ENCODE measurements around the gene UBE3A. TPM values are rescaled to one million over a fixed set of nuclear protein-coding genes. Genes with fewer than 3 reads are reported as not detected.
"Not testable (repeated sequence)": the region's sequence is repeated elsewhere in the genome, so short reads cannot be mapped to it uniquely, and the experiment has no call there.

UBE3A gene
- total RNA-seq, 2 donors from 2014 or later = 92.2 to 101 TPM

DNA sequence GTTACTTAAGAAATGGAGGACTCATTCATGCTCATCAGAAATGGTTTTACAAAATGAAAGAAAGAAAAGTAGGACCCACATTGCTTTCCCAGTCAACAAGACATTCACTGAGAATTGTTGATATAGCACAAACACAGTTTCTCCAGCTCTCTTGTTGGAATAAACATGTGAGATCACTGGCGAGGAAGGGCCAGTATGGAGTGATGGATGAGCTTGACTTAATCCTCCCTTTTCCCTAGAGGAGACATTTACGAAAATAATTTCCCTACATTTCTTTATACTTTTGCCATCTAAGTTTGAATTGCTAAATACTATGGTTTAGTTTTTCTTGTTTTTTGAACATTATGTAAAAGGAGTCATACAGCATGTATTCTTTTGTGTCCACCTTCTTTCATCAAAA, 15.9 kb upstream of the UBE3A start:
- Histone ChIP-seq H3K4me3 (ENCODE audit: low read length) (no peak overlapping the region), H3K36me3 (ENCODE audit: control insufficient read depth, insufficient read depth, low read length) (no peaks in the 10 kb centered on the region), H3K9me3 (ENCODE audit: control insufficient read depth, low read length) (peaks cover 16% of the 10 kb centered on the region), H3K27me3 (ENCODE audit: control insufficient read depth, insufficient read depth, low read length, poor library complexity, severe bottlenecking) (no peaks in the 10 kb centered on the region), H3K27ac (ENCODE audit: low read depth, low read length) (no peak overlapping the region), H3K9ac (ENCODE audit: extremely low read depth, low read length, poor library complexity, severe bottlenecking) (no peak overlapping the region), H3K4me1 (ENCODE audit: control insufficient read depth, insufficient read depth, low read length) (no peaks in the 10 kb centered on the region)
- no peaks in the 10 kb centered on the region for H3K36me3 Mint-ChIP-seq (ENCODE audit: low read depth)
- H3K9me3 Mint-ChIP-seq = peaks cover 25% of the 10 kb centered on the region
- WGBS, 2 experiments (ENCODE audit: insufficient coverage in 1 of 2, insufficient read length in 1 of 2) = 88% methylated on average over 1 of the region's 2 CpGs; no CpG with 5 or more reads in 1 of the 2 experiments
- no peaks in the 10 kb centered on the region for H3K27me3 Mint-ChIP-seq (ENCODE audit: insufficient read depth)
- H3K4me1 Mint-ChIP-seq = peaks cover 3% of the 10 kb centered on the region
- H3K4me3 Mint-ChIP-seq = no peak overlapping the region
- no peak for TF ChIP-seq CTCF (conservative IDR thresholded peaks at IDR 0.05)
- DNase-seq = no peak
- no peak overlapping the region for H3K27ac Mint-ChIP-seq

GRCh38 chr15:25453246-25453645, 14.4 kb upstream of the UBE3A start:
- not testable (repeated sequence) for DNase-seq
- 87 to 89% methylated on average over 2 to 5 of the region's 5 CpGs for WGBS, 2 experiments (ENCODE audit: insufficient coverage in 1 of 2, insufficient read length in 1 of 2)

DNA sequence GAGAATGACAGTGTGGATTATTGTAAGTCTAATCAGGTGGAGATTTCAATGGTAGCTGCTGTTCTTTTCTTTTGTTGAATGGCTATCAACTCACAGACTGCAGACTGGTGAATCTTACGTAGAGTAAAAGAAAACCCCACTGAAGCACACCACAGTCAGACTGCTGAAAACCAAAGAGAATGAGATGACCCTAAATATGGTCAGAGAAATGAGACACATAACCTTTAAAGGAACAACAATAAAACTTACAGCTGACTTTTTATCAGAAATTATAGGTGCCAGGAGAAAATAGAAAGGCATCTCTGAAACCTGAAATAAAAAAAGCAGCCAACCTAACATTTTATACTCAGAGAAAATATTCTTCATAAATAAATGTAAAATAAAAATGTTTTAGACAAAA, 12.7 kb upstream of the UBE3A start:
- 94% methylated on average over 1 of the region's 1 CpG; no CpG with 5 or more reads in 1 of the 2 experiments for WGBS, 2 experiments (ENCODE audit: insufficient coverage in 1 of 2, insufficient read length in 1 of 2)
- no peak overlapping the region for H3K27ac ChIP-seq (ENCODE audit: low read depth, low read length)
- Mint-ChIP-seq H3K9me3 (peaks cover 27% of the 10 kb centered on the region), H3K27me3 (ENCODE audit: insufficient read depth) (no peaks in the 10 kb centered on the region), H3K27ac (no peak overlapping the region), H3K36me3 (ENCODE audit: low read depth) (no peaks in the 10 kb centered on the region), H3K4me1 (peaks cover 3% of the 10 kb centered on the region), H3K4me3 (no peak overlapping the region)
- H3K36me3 ChIP-seq (ENCODE audit: control insufficient read depth, insufficient read depth, low read length) = no peaks in the 10 kb centered on the region
- peaks cover 16% of the 10 kb centered on the region for H3K9me3 ChIP-seq (ENCODE audit: control insufficient read depth, low read length)
- no peak overlapping the region for H3K9ac ChIP-seq (ENCODE audit: extremely low read depth, low read length, poor library complexity, severe bottlenecking)
- no peak overlapping the region for H3K4me3 ChIP-seq (ENCODE audit: low read length)
- H3K27me3 ChIP-seq (ENCODE audit: control insufficient read depth, insufficient read depth, low read length, poor library complexity, severe bottlenecking) = no peaks in the 10 kb centered on the region
- no peak for TF ChIP-seq CTCF (conservative IDR thresholded peaks at IDR 0.05)
- no peaks in the 10 kb centered on the region for H3K4me1 ChIP-seq (ENCODE audit: control insufficient read depth, insufficient read depth, low read length)
- DNase-seq = no peak

More at GRCh38 chr15:25453246-25453645, 14.4 kb upstream of the UBE3A start:
- not testable (repeated sequence) for H3K4me3 ChIP-seq (ENCODE audit: low read length); H3K27me3 ChIP-seq (ENCODE audit: control insufficient read depth, insufficient read depth, low read length, poor library complexity, severe bottlenecking); H3K36me3 ChIP-seq (ENCODE audit: control insufficient read depth, insufficient read depth, low read length); H3K9ac ChIP-seq (ENCODE audit: extremely low read depth, low read length, poor library complexity, severe bottlenecking); H3K27ac ChIP-seq (ENCODE audit: low read depth, low read length); H3K4me3 Mint-ChIP-seq; H3K4me1 Mint-ChIP-seq; H3K27me3 Mint-ChIP-seq (ENCODE audit: insufficient read depth); H3K27ac Mint-ChIP-seq; H3K4me1 ChIP-seq (ENCODE audit: control insufficient read depth, insufficient read depth, low read length); H3K36me3 Mint-ChIP-seq (ENCODE audit: low read depth)
- H3K9me3 ChIP-seq (ENCODE audit: control insufficient read depth, low read length) = peaks cover 16% of the 10 kb centered on the region
- peaks cover 27% of the 10 kb centered on the region for H3K9me3 Mint-ChIP-seq

GRCh38 chr15:25450163-25450562, 11.3 kb upstream of the UBE3A start:
- H3K36me3 Mint-ChIP-seq (ENCODE audit: low read depth) = no peaks in the 10 kb centered on the region
- peaks cover 27% of the 10 kb centered on the region for H3K9me3 Mint-ChIP-seq
- H3K27me3 Mint-ChIP-seq (ENCODE audit: insufficient read depth) = no peaks in the 10 kb centered on the region
- Histone ChIP-seq H3K4me3 (ENCODE audit: low read length) (no peak overlapping the region), H3K36me3 (ENCODE audit: control insufficient read depth, insufficient read depth, low read length) (no peaks in the 10 kb centered on the region), H3K9me3 (ENCODE audit: control insufficient read depth, low read length) (peaks cover 16% of the 10 kb centered on the region), H3K27me3 (ENCODE audit: control insufficient read depth, insufficient read depth, low read length, poor library complexity, severe bottlenecking) (no peaks in the 10 kb centered on the region), H3K4me1 (ENCODE audit: control insufficient read depth, insufficient read depth, low read length) (no peaks in the 10 kb centered on the region), H3K9ac (ENCODE audit: extremely low read depth, low read length, poor library complexity, severe bottlenecking) (no peak overlapping the region), H3K27ac (ENCODE audit: low read depth, low read length) (no peak overlapping the region)
- TF ChIP-seq CTCF (conservative IDR thresholded peaks at IDR 0.05) = no peak
- H3K27ac Mint-ChIP-seq = no peak overlapping the region
- H3K4me3 Mint-ChIP-seq = no peak overlapping the region
- no peak for DNase-seq
- H3K4me1 Mint-ChIP-seq = no peaks in the 10 kb centered on the region
- WGBS, 2 experiments (ENCODE audit: insufficient coverage in 1 of 2, insufficient read length in 1 of 2) = 83 to 95% methylated on average over 1 of the region's 1 CpG
